Measurements from ENCODE around the gene COQ10A. TPM values are rescaled to one million over a fixed set of nuclear protein-coding genes. Genes with fewer than 3 reads are reported as not detected.

Gene COQ10A
- total and polyA plus RNA-seq, 9 of the 15 experiments (the other 6 are each of a cell fraction or from before 2014, with no cell fraction given), result 3.1 to 26.4 (median 12.7) TPM

- TF ChIP-seq CSDE1 (IDR thresholded peaks at IDR 0.05) (no peak), GMEB1 (CRISPR knock-in tag; IDR thresholded peaks at IDR 0.05) (no peak; the same call in 1 of the 2 replicates), DDX20 (tag; IDR thresholded peaks at IDR 0.05; ENCODE audit: low read depth) (no peak), ZNF212 (CRISPR knock-in tag; IDR thresholded peaks at IDR 0.05) (no peak), SAFB2 (IDR thresholded peaks at IDR 0.05; ENCODE audit: borderline replicate concordance, low read depth, low read length, severe bottlenecking) (no peak), HMBOX1 (IDR thresholded peaks at IDR 0.05) (no peak; the same call in 1 of the 2 replicates), ZSCAN32 (CRISPR knock-in tag; IDR thresholded peaks at IDR 0.05) (no peak; the same call in 1 of the 2 replicates), ZNF431 (CRISPR knock-in tag; IDR thresholded peaks at IDR 0.05) (no peak), NFIC (IDR thresholded peaks at IDR 0.05) (peak; percentile 83), SREBF2 (CRISPR knock-in tag; IDR thresholded peaks at IDR 0.05) (no peak), NRF1 (conservative IDR thresholded peaks at IDR 0.05 in 1 of 2, IDR thresholded peaks at IDR 0.05 in 1 of 2) (no peak), FOXJ2 (tag; IDR thresholded peaks at IDR 0.05) (no peak), TBP (optimal IDR thresholded peaks at IDR 0.05; ENCODE audit: low read depth, low read length) (no peak), RBM15 (IDR thresholded peaks at IDR 0.05; ENCODE audit: insufficient read depth, low read length) (no peak), ZNF239 (CRISPR knock-in tag; IDR thresholded peaks at IDR 0.05) (no peak), TSC22D4 (tag; IDR thresholded peaks at IDR 0.05) (no peak), ZFP30 (CRISPR knock-in tag; IDR thresholded peaks at IDR 0.05; ENCODE audit: borderline replicate concordance) (no peak), FIP1L1 (IDR thresholded peaks at IDR 0.05; ENCODE audit: low read depth, low read length, poor library complexity, severe bottlenecking) (no peak), RBBP5 (IDR thresholded peaks at IDR 0.05; ENCODE audit: borderline replicate concordance, insufficient read depth, low read length, poor library complexity, severe bottlenecking) (no peak), MCM2 (IDR thresholded peaks at IDR 0.05; ENCODE audit: low read depth) (no peak), ZNF3 (CRISPR knock-in tag; IDR thresholded peaks at IDR 0.05) (no peak), ZNF76 (CRISPR knock-in tag; IDR thresholded peaks at IDR 0.05; ENCODE audit: borderline replicate concordance) (no peak; the same call in 1 of the 2 replicates), TRIM24 (IDR thresholded peaks at IDR 0.05) (peak in 1 of 2 experiments; percentile 69; a peak in 2 of 4 replicates), MBD2 (IDR thresholded peaks at IDR 0.05; ENCODE audit: borderline replicate concordance, low read depth) (0 out of 2 replicates have a peak, but pooled peaks have one; percentile 20), ZNF124 (CRISPR knock-in tag; IDR thresholded peaks at IDR 0.05) (no peak)
- TF ChIP-seq, protein P1, sequence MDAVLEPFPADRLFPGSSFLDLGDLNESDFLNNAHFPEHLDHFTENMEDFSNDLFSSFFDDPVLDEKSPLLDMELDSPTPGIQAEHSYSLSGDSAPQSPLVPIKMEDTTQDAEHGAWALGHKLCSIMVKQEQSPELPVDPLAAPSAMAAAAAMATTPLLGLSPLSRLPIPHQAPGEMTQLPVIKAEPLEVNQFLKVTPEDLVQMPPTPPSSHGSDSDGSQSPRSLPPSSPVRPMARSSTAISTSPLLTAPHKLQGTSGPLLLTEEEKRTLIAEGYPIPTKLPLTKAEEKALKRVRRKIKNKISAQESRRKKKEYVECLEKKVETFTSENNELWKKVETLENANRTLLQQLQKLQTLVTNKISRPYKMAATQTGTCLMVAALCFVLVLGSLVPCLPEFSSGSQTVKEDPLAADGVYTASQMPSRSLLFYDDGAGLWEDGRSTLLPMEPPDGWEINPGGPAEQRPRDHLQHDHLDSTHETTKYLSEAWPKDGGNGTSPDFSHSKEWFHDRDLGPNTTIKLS (IDR thresholded peaks at IDR 0.05; ENCODE audit: borderline replicate concordance, low read depth), result 0 out of 2 replicates have a peak, but pooled peaks have one; percentile 17
Measured at GRCh38 chr12:56300644-56301464, 34.1 kb downstream of the COQ10A start (continued).

Measured in K562 (cell line).